ENCODE results near the gene CNDP2.

DNA sequence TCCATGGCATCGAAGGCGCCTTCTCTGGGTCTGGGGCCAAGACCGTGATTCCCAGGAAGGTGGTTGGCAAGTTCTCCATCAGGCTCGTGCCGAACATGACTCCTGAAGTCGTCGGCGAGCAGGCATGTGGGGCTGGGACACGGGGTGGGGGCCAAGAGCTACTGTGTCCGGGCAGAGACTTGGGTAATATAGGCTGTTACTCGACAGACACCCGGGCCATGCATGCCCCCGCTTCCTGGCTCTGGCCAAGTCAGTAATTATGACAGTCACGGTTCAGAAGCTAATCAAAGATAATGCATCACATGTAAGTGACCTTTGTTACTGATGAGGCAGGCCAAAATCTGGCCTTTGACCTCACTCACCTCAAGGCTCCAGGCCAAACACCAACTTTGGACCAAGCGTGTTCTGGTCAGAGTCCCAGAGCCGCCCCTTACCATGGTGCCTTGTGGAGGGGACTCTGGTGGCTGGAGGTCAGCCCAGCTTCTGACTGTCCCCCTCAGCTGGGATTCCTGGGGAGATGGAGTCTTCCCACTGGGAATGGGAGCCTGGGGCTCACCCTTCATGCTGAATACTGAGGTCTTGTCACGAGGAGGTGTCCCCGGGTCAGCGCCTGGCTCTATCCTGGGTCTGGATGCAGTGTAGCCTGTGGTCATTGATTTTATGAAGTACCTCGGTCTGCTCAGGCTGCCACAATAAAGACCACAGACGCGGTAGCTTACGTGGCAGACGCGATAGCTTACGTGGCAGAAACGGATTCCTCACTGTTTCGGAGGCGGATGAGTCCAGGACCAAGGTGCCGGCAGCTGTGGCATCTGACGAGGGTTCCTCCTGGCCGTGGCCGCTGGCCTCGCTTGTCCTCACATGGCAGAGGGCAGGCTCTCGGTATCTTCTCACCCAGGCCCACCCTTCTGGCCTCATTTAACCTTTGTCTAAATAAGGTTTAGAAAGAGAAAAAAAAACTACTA, 20.4 kb downstream of the CNDP2 start:
- no peak for TF ChIP-seq POLR2A (IDR thresholded peaks at IDR 0.05; ENCODE audit: extremely low read depth, insufficient read length)
- TF ChIP-seq, protein P1, sequence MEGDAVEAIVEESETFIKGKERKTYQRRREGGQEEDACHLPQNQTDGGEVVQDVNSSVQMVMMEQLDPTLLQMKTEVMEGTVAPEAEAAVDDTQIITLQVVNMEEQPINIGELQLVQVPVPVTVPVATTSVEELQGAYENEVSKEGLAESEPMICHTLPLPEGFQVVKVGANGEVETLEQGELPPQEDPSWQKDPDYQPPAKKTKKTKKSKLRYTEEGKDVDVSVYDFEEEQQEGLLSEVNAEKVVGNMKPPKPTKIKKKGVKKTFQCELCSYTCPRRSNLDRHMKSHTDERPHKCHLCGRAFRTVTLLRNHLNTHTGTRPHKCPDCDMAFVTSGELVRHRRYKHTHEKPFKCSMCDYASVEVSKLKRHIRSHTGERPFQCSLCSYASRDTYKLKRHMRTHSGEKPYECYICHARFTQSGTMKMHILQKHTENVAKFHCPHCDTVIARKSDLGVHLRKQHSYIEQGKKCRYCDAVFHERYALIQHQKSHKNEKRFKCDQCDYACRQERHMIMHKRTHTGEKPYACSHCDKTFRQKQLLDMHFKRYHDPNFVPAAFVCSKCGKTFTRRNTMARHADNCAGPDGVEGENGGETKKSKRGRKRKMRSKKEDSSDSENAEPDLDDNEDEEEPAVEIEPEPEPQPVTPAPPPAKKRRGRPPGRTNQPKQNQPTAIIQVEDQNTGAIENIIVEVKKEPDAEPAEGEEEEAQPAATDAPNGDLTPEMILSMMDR (IDR thresholded peaks at IDR 0.05; ENCODE audit: low read depth, low read length), result no peak
- TF ChIP-seq, protein P2, sequence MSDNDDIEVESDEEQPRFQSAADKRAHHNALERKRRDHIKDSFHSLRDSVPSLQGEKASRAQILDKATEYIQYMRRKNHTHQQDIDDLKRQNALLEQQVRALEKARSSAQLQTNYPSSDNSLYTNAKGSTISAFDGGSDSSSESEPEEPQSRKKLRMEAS (IDR thresholded peaks at IDR 0.05; ENCODE audit: low read depth, low read length), result no peak
